ENCODE measurements around the gene CDC27.

The CDC27 gene

GRCh38 chr17:47208744-47209488 lies 19.8 kb upstream of the CDC27 start, which contains the start of gene MYL4:
MYL4 (plus strand) TSS chr17:47209348; CDS start chr17:47209423, 75 bp downstream.
- peak within 1 kb of the TSS; percentile 15 for H3K4me3 ChIP-seq (ENCODE audit: extremely low read depth, insufficient read depth, low read length, poor library complexity, severe bottlenecking)
- no peaks in the 10 kb centered on the region for H3K36me3 ChIP-seq (ENCODE audit: control insufficient read depth, insufficient read depth, low read length)
- WGBS, 2 experiments (ENCODE audit: insufficient coverage in 2 of 2), result 67 to 69% methylated on average over 2 of the region's 6 CpGs
- H3K9me3 ChIP-seq (ENCODE audit: control insufficient read depth, low read length), result no peaks in the 10 kb centered on the region
- peaks cover 41% of the 10 kb centered on the region for H3K4me1 ChIP-seq (ENCODE audit: control insufficient read depth, insufficient read depth, low read length, poor library complexity, severe bottlenecking)
- H3K27ac ChIP-seq (ENCODE audit: low read depth, low read length, severe bottlenecking), result peak within 1 kb of the TSS; percentile 63

GRCh38 chr17:47207143-47208067 lies 18.3 kb upstream of the CDC27 start:
- Histone ChIP-seq H3K27ac (ENCODE audit: low read depth, low read length, severe bottlenecking) (no peak overlapping the region), H3K36me3 (ENCODE audit: control insufficient read depth, insufficient read depth, low read length) (no peaks in the 10 kb centered on the region), H3K9me3 (ENCODE audit: control insufficient read depth, low read length) (no peaks in the 10 kb centered on the region), H3K4me1 (ENCODE audit: control insufficient read depth, insufficient read depth, low read length, poor library complexity, severe bottlenecking) (peaks cover 41% of the 10 kb centered on the region), H3K4me3 (ENCODE audit: extremely low read depth, insufficient read depth, low read length, poor library complexity, severe bottlenecking) (no peak overlapping the region)
- 83 to 90% methylated on average over 4 to 6 of the region's 8 CpGs for WGBS, 2 experiments (ENCODE audit: insufficient coverage in 2 of 2)

GRCh38 chr17:47205419-47205963 lies 16.4 kb upstream of the CDC27 start:
- H3K36me3 ChIP-seq (ENCODE audit: control insufficient read depth, insufficient read depth, low read length), result no peaks in the 10 kb centered on the region
- H3K9me3 ChIP-seq (ENCODE audit: control insufficient read depth, low read length), result no peaks in the 10 kb centered on the region
- peaks cover 39% of the 10 kb centered on the region for H3K4me1 ChIP-seq (ENCODE audit: control insufficient read depth, insufficient read depth, low read length, poor library complexity, severe bottlenecking)
- H3K27ac ChIP-seq (ENCODE audit: low read depth, low read length, severe bottlenecking), result peak overlapping the region; percentile 44
- 66 to 75% methylated on average over 9 of the region's 9 CpGs for WGBS, 2 experiments (ENCODE audit: insufficient coverage in 2 of 2)
- H3K4me3 ChIP-seq (ENCODE audit: extremely low read depth, insufficient read depth, low read length, poor library complexity, severe bottlenecking), result no peak overlapping the region

GRCh38 chr17:47204722-47205418 lies 15.8 kb upstream of the CDC27 start:
- Histone ChIP-seq H3K4me3 (ENCODE audit: extremely low read depth, insufficient read depth, low read length, poor library complexity, severe bottlenecking) (no peak overlapping the region), H3K4me1 (ENCODE audit: control insufficient read depth, insufficient read depth, low read length, poor library complexity, severe bottlenecking) (peaks cover 33% of the 10 kb centered on the region), H3K36me3 (ENCODE audit: control insufficient read depth, insufficient read depth, low read length) (no peaks in the 10 kb centered on the region), H3K27ac (ENCODE audit: low read depth, low read length, severe bottlenecking) (peak overlapping the region; percentile 44), H3K9me3 (ENCODE audit: control insufficient read depth, low read length) (no peaks in the 10 kb centered on the region)
- WGBS, 2 experiments (ENCODE audit: insufficient coverage in 2 of 2), result 78 to 86% methylated on average over 3 to 4 of the region's 6 CpGs

GRCh38 chr17:47203984-47204721 lies 15.1 kb upstream of the CDC27 start:
- WGBS, 2 experiments (ENCODE audit: insufficient coverage in 2 of 2), result 82 to 89% methylated on average over 1 of the region's 6 CpGs
- H3K9me3 ChIP-seq (ENCODE audit: control insufficient read depth, low read length), result no peaks in the 10 kb centered on the region
- peak overlapping the region; percentile 44 for H3K27ac ChIP-seq (ENCODE audit: low read depth, low read length, severe bottlenecking)
- H3K4me1 ChIP-seq (ENCODE audit: control insufficient read depth, insufficient read depth, low read length, poor library complexity, severe bottlenecking), result peaks cover 28% of the 10 kb centered on the region
- no peak overlapping the region for H3K4me3 ChIP-seq (ENCODE audit: extremely low read depth, insufficient read depth, low read length, poor library complexity, severe bottlenecking)
- no peaks in the 10 kb centered on the region for H3K36me3 ChIP-seq (ENCODE audit: control insufficient read depth, insufficient read depth, low read length)

- 94 to 95% methylated on average over 2 to 3 of the region's 4 CpGs for WGBS, 2 experiments (ENCODE audit: insufficient coverage in 2 of 2)
- Histone ChIP-seq H3K36me3 (ENCODE audit: control insufficient read depth, insufficient read depth, low read length) (no peaks in the 10 kb centered on the region), H3K27ac (ENCODE audit: low read depth, low read length, severe bottlenecking) (no peak overlapping the region)
Observed at GRCh38 chr17:47201166-47201565, 12.1 kb upstream of the CDC27 start.

GRCh38 chr17:47200325-47200664 lies 11.2 kb upstream of the CDC27 start:
- WGBS, 2 experiments (ENCODE audit: insufficient coverage in 2 of 2), result 81 to 86% methylated on average over 2 to 4 of the region's 4 CpGs
- Histone ChIP-seq H3K27ac (ENCODE audit: low read depth, low read length, severe bottlenecking) (no peak overlapping the region), H3K4me3 (ENCODE audit: extremely low read depth, insufficient read depth, low read length, poor library complexity, severe bottlenecking) (no peak overlapping the region), H3K4me1 (ENCODE audit: control insufficient read depth, insufficient read depth, low read length, poor library complexity, severe bottlenecking) (peaks cover 12% of the 10 kb centered on the region), H3K9me3 (ENCODE audit: control insufficient read depth, low read length) (no peaks in the 10 kb centered on the region), H3K36me3 (ENCODE audit: control insufficient read depth, insufficient read depth, low read length) (no peaks in the 10 kb centered on the region)

More at GRCh38 chr17:47201166-47201565, 12.1 kb upstream of the CDC27 start:
- Histone ChIP-seq H3K4me3 (ENCODE audit: extremely low read depth, insufficient read depth, low read length, poor library complexity, severe bottlenecking) (no peak overlapping the region), H3K4me1 (ENCODE audit: control insufficient read depth, insufficient read depth, low read length, poor library complexity, severe bottlenecking) (peaks cover 21% of the 10 kb centered on the region), H3K9me3 (ENCODE audit: control insufficient read depth, low read length) (no peaks in the 10 kb centered on the region)

GRCh38 chr17:47199627-47200324 lies 10.7 kb upstream of the CDC27 start:
- H3K36me3 ChIP-seq (ENCODE audit: control insufficient read depth, insufficient read depth, low read length), result no peaks in the 10 kb centered on the region
- H3K27ac ChIP-seq (ENCODE audit: low read depth, low read length, severe bottlenecking), result no peak overlapping the region
- no peaks in the 10 kb centered on the region for H3K9me3 ChIP-seq (ENCODE audit: control insufficient read depth, low read length)
- H3K4me3 ChIP-seq (ENCODE audit: extremely low read depth, insufficient read depth, low read length, poor library complexity, severe bottlenecking), result no peak overlapping the region
- H3K4me1 ChIP-seq (ENCODE audit: control insufficient read depth, insufficient read depth, low read length, poor library complexity, severe bottlenecking), result peaks cover 7% of the 10 kb centered on the region
- WGBS, 2 experiments (ENCODE audit: insufficient coverage in 2 of 2), result 91 to 97% methylated on average over 5 of the region's 8 CpGs

- Histone ChIP-seq H3K4me3 (ENCODE audit: extremely low read depth, insufficient read depth, low read length, poor library complexity, severe bottlenecking) (no peak overlapping the region), H3K36me3 (ENCODE audit: control insufficient read depth, insufficient read depth, low read length) (no peaks in the 10 kb centered on the region), H3K9me3 (ENCODE audit: control insufficient read depth, low read length) (no peaks in the 10 kb centered on the region), H3K27ac (ENCODE audit: low read depth, low read length, severe bottlenecking) (peak overlapping the region; percentile 13), H3K4me1 (ENCODE audit: control insufficient read depth, insufficient read depth, low read length, poor library complexity, severe bottlenecking) (peaks cover 3% of the 10 kb centered on the region)
Observed at GRCh38 chr17:47197821-47198220, 8.7 kb upstream of the CDC27 start.
